IMR-90 (cell line): ENCODE results near the gene HSD17B11. TPM values are rescaled to one million over a fixed set of nuclear protein-coding genes. Genes with fewer than 3 reads are reported as not detected.

ENCODE experiments used
- ATAC-seq: fragments of 200-7000 bp; cut with Tn5 transposase; 2 replicates; pipeline ENCODE4 v1.9.1; 2020; ENCODE audit warnings: low read depth, mild to moderate bottlenecking, moderate library complexity
- BruUV-seq: library from RNA; stranded (reverse); fragments of 400-500 nt; replicated peaks from 2 replicates; lab custom pipeline; 2021; lab: Mats Ljungman, UMichigan
- CTCF ChIA-PET: fragments of 300-600 bp; formaldehyde crosslinking; extraction: SDS; loops from one replicate; lab custom pipeline; 2021; ENCODE audit warnings: antibody characterized with exemption; lab: Yijun Ruan, JAX
- POLR2A ChIA-PET: fragments of 300-600 bp; sonication (Branson Sonifier 250); formaldehyde crosslinking; loops from one replicate; lab custom pipeline; 2022; ENCODE audit warnings: antibody characterized with exemption; ENCODE audit not compliant: unreplicated experiment; lab: Charles Lee
- DNase-seq: peaks from one replicate; pipeline ENCODE4 v3.0.0; 2013
- H2AFZ ChIP-seq: replicated peaks from 2 replicates; pipeline ENCODE3; 2013; ENCODE audit warnings: low read length, mild to moderate bottlenecking; ENCODE audit not compliant: poor library complexity
- H2AK5ac ChIP-seq: 2 replicates; pipeline ENCODE4 v1.6.1; 2013; ENCODE audit warnings: low read depth, low read length, inconsistent platforms
- H2AK9ac ChIP-seq: replicated peaks from 2 replicates; pipeline ENCODE3; 2013; ENCODE audit warnings: mild to moderate bottlenecking, low read depth, low read length, moderate library complexity; ENCODE audit not compliant: poor library complexity
- H2BK120ac ChIP-seq: 2 replicates; pipeline ENCODE4 v1.6.1; 2013; ENCODE audit warnings: low read depth, low read length, inconsistent platforms
- H2BK15ac ChIP-seq: 3 replicates; pipeline ENCODE4 v1.6.1; 2013; ENCODE audit warnings: low read depth, low read length, inconsistent platforms
- H2BK20ac ChIP-seq: 2 replicates; pipeline ENCODE4 v1.6.1; 2013; ENCODE audit warnings: low read depth, mild to moderate bottlenecking, inconsistent platforms, low read length, moderate library complexity
- H2BK5ac ChIP-seq: 2 replicates; pipeline ENCODE4 v1.6.1; 2013; ENCODE audit warnings: mild to moderate bottlenecking, low read depth, low read length, inconsistent platforms; ENCODE audit not compliant: poor library complexity, severe bottlenecking
- H3K14ac ChIP-seq: replicated peaks from 2 replicates; pipeline ENCODE4 v1.6.1; 2013; ENCODE audit warnings: low read depth, low read length, inconsistent platforms
- H3K18ac ChIP-seq: 2 replicates; pipeline ENCODE4 v1.6.1; 2013; ENCODE audit warnings: low read depth, low read length, control low read depth
- H3K23ac ChIP-seq: 2 replicates; pipeline ENCODE4 v1.6.1; 2013; ENCODE audit warnings: low read depth, low read length, inconsistent platforms
- H3K27ac ChIP-seq: 2 replicates; pipeline ENCODE4 v1.5.1; 2013; ENCODE audit warnings: mild to moderate bottlenecking, control low read depth, low read length; ENCODE audit not compliant: insufficient read depth
- H3K27me3 ChIP-seq: 2 replicates; pipeline ENCODE4 v1.6.1; 2013; ENCODE audit warnings: low read length; ENCODE audit not compliant: control insufficient read depth, insufficient read depth
- H3K36me3 ChIP-seq: 2 replicates; pipeline ENCODE4 v1.6.1; 2013; ENCODE audit warnings: low read length, mixed read lengths; ENCODE audit not compliant: control insufficient read depth, insufficient read depth
- H3K4ac ChIP-seq: 2 replicates; pipeline ENCODE4 v1.6.1; 2013; ENCODE audit warnings: low read depth, low read length, inconsistent platforms
- H3K4me1 ChIP-seq: 2 replicates; pipeline ENCODE4 v1.6.1; 2013; ENCODE audit warnings: low read length, mixed read lengths; ENCODE audit not compliant: control insufficient read depth, insufficient read depth
- H3K4me2 ChIP-seq: 2 replicates; pipeline ENCODE4 v1.6.1; 2013; ENCODE audit warnings: low read depth, mild to moderate bottlenecking, control low read depth, low read length, moderate library complexity
- H3K4me3 ChIP-seq: 2 replicates; pipeline ENCODE4 v1.5.1; 2013; ENCODE audit warnings: low read depth, mild to moderate bottlenecking, control low read depth, low read length, moderate library complexity; ENCODE audit not compliant: insufficient read depth
- H3K56ac ChIP-seq: 2 replicates; pipeline ENCODE4 v1.6.1; 2013; ENCODE audit warnings: low read length, inconsistent platforms; ENCODE audit not compliant: insufficient read depth; ENCODE audit errors: extremely low read depth
- H3K79me1 ChIP-seq, 2 experiments: 2 replicates each; pipeline ENCODE4 v1.6.1; 2013; ENCODE audit warnings: low read length in 2 of 2, inconsistent platforms in 1 of 2, low read depth in 1 of 2
- H3K9ac ChIP-seq: 2 replicates; pipeline ENCODE4 v1.6.1; 2013; ENCODE audit warnings: low read depth, low read length, control low read depth
- H3K9me1 ChIP-seq: 2 replicates; pipeline ENCODE4 v1.6.1; 2013; ENCODE audit warnings: low read length, inconsistent platforms; ENCODE audit not compliant: insufficient read depth
- H3K9me3 ChIP-seq: 2 replicates; pipeline ENCODE4 v1.6.1; 2013; ENCODE audit warnings: low read length; ENCODE audit not compliant: control insufficient read depth, insufficient read depth
- H4K20me1 ChIP-seq: 2 replicates; pipeline ENCODE4 v1.6.1; 2013; ENCODE audit warnings: low read length, inconsistent platforms; ENCODE audit not compliant: insufficient read depth
- H4K5ac ChIP-seq: 2 replicates; pipeline ENCODE4 v1.6.1; 2013; ENCODE audit warnings: mild to moderate bottlenecking, low read depth, low read length, control low read depth
- H4K8ac ChIP-seq, 2 experiments: 2 replicates each; pipeline ENCODE4 v1.6.1; 2013; ENCODE audit warnings: low read depth in 2 of 2, low read length in 2 of 2, control low read depth in 1 of 2, inconsistent platforms in 1 of 2
- H4K91ac ChIP-seq: 2 replicates; pipeline ENCODE4 v1.6.1; 2013; ENCODE audit warnings: low read depth, low read length, inconsistent platforms; ENCODE audit not compliant: insufficient read depth
- BHLHE40 ChIP-seq: fragments of 150-350 bp; IDR thresholded peaks from 2 replicates; pipeline ENCODE4 v1.6.1; 2016; ENCODE audit warnings: mild to moderate bottlenecking, low read depth, low read length
- CHD1 ChIP-seq: IDR thresholded peaks from 2 replicates; pipeline ENCODE4 v1.6.1; 2012; ENCODE audit warnings: low read depth, low read length, improper control_type of control experiment
- FOS ChIP-seq: fragments of 150-350 bp; IDR thresholded peaks from 2 replicates; pipeline ENCODE4 v1.6.1; 2016; ENCODE audit warnings: low read depth, low read length
- MAFK ChIP-seq: IDR thresholded peaks from 2 replicates; pipeline ENCODE4 v1.6.1; 2012; ENCODE audit warnings: low read depth, low read length, improper control_type of control experiment
- MAZ ChIP-seq: IDR thresholded peaks from 2 replicates; pipeline ENCODE4 v1.6.1; 2012; ENCODE audit warnings: low read depth, mild to moderate bottlenecking, low read length, improper control_type of control experiment, moderate library complexity, borderline replicate concordance
- RAD21 ChIP-seq: IDR thresholded peaks from 2 replicates; pipeline ENCODE4 v1.6.1; 2012; ENCODE audit warnings: low read length, improper control_type of control experiment
- RCOR1 ChIP-seq: IDR thresholded peaks from 2 replicates; pipeline ENCODE4 v1.6.1; 2012; ENCODE audit warnings: mild to moderate bottlenecking, low read length, improper control_type of control experiment; ENCODE audit not compliant: insufficient replicate concordance
- WGBS, 2 experiments: methylation state at CpG; one replicate each; pipeline versions ENCODE4 v1.1.5 to v1.1.7; 2013; ENCODE audit warnings: missing lambda C conversion rate in 2 of 2; ENCODE audit not compliant: insufficient read length in 1 of 2; ENCODE audit errors: extremely low coverage in 2 of 2; 5-methylcytosine and 5-hydroxymethylcytosine counted together
- dilution Hi-C: fragments of 300-500 bp; cut with HindIII; formaldehyde crosslinking; loops from one replicate; pipeline ENCODE4 v1.14.3; 2018; ENCODE audit warnings: low sequenced_read_pairs; ENCODE audit not compliant: unreplicated experiment
- in situ Hi-C: fragments of 300-500 bp; cut with MboI; formaldehyde crosslinking; loops from 3 replicates; pipeline ENCODE4 v1.14.3; 2019; ENCODE audit warnings: low sequenced_read_pairs, inconsistent platforms, mixed read lengths
- intact Hi-C: fragments of 100-400 bp; cut with micrococcal nuclease; formaldehyde crosslinking; loops from 2 replicates; pipeline ENCODE4 v1.10.0; 2022
- polyA plus RNA-seq, 3 experiments: library from polyadenylated mRNA; depleted of rRNA; stranded (reverse); fragments of >200 nt; gene quantifications; 2 replicates each; pipeline ENCODE4 v1.2.3, GENCODE V29; 2012; ENCODE audit warnings: low replicate concordance in 1 of 3
- total RNA-seq: library from RNA; depleted of rRNA; stranded (reverse); fragments of >200 nt; gene quantifications from 2 replicates; pipeline ENCODE4 v1.2.3, GENCODE V29; 2012

The HSD17B11 gene
- total and polyA plus RNA-seq, 2 of the 4 experiments (the other 2 are of a cell fraction), result 11.3 to 12.0 TPM

- no peak for TF ChIP-seq FOS
- TF ChIP-seq RAD21, result no peak
- no peak for TF ChIP-seq MAZ
- TF ChIP-seq MAFK, result no peak
- TF ChIP-seq BHLHE40, result no peak
- TF ChIP-seq RCOR1, result no peak
- TF ChIP-seq CHD1, result no peak
- no peak overlapping the region for H2AFZ ChIP-seq
- WGBS, 2 experiments, result no CpG with 5 or more reads among the region's 5 CpGs
- H2BK120ac ChIP-seq, result no peak overlapping the region
- BruUV-seq, result no TSS peak
- H2BK5ac ChIP-seq, result no peak overlapping the region
- no peak overlapping the region for H4K5ac ChIP-seq
- no peaks in the 10 kb centered on the region for H3K36me3 ChIP-seq
- H3K79me1 ChIP-seq, result no peaks in the 10 kb centered on the region
- H3K27me3 ChIP-seq, result no peaks in the 10 kb centered on the region; the same call in 1 of the 2 replicates
- H3K23ac ChIP-seq, result no peak overlapping the region
- H3K4me3 ChIP-seq, result no peak overlapping the region
- POLR2A ChIA-PET, result no interaction called here
- DNase-seq (no peak), ATAC-seq (no peak)
- dilution Hi-C loops (no loop called here), intact Hi-C loops (no loop called here), in situ Hi-C loops (no loop called here)
- no peak overlapping the region for H2BK15ac ChIP-seq
- peaks cover 3% of the 10 kb centered on the region; the same call in 1 of the 2 replicates for H3K4me1 ChIP-seq
- H2BK20ac ChIP-seq, result no peak overlapping the region
- H4K8ac ChIP-seq, result no peak overlapping the region
- no peak overlapping the region for H3K18ac ChIP-seq
- CTCF ChIA-PET, result no interaction called here
- H3K56ac ChIP-seq, result no peak overlapping the region
- no peak overlapping the region for H3K4me2 ChIP-seq
- no peak overlapping the region for H4K91ac ChIP-seq
- H2AK5ac ChIP-seq, result no peak overlapping the region
- H3K14ac ChIP-seq, result no peak overlapping the region
- no peak overlapping the region for H2AK9ac ChIP-seq
- no peaks in the 10 kb centered on the region for H4K20me1 ChIP-seq
- H3K9me3 ChIP-seq, result no peaks in the 10 kb centered on the region; the same call in 1 of the 2 replicates
- no peak overlapping the region for H3K9ac ChIP-seq
- no peak overlapping the region for H3K4ac ChIP-seq
- H3K9me1 ChIP-seq, result no peaks in the 10 kb centered on the region
- H3K27ac ChIP-seq, result no peak overlapping the region
Measured at GRCh38 chr4:87405211-87405820, 14.3 kb upstream of the HSD17B11 start.
